GM12801 (cell line): ENCODE measurements around the gene PUSL1.

Experiments used
- CTCF ChIP-seq: IDR thresholded peaks from one replicate; pipeline ENCODE4 v1.5.1; 2011; ENCODE audit warnings: control low read depth; ENCODE audit not compliant: insufficient read length; ENCODE audit errors: extremely low read depth

The PUSL1 gene

DNA sequence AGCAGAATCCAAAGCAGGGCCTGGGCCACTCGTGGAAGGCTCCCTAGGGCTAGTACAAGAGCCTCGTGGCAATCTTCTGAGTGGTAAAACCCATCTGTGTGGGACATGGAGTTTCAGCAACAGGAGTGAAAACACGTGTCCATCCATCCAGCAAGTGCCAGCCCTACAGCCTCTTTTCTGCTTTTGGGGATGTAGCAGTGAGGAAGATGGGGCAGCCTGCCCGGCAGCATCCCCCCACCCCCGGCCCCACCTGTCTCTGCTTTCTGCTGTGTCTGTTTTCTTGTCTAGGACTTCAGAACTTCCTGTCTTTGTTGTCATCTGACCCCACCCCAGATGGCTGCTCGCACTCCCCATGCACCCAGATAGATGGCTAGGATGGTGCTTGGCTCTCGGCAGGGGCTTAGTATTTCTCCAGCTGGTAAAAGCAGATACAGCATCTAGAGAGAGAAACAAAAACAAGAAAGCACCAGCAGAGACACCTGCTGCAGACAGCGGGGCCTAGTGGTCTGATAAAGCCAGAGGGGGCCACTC is 17.7 kb downstream of the PUSL1 start:
- TF ChIP-seq CTCF, result no peak

- TF ChIP-seq CTCF, result no peak
These were observed 18.9 kb downstream of the PUSL1 start for GRCh38 chr1:1327291-1327690.

DNA sequence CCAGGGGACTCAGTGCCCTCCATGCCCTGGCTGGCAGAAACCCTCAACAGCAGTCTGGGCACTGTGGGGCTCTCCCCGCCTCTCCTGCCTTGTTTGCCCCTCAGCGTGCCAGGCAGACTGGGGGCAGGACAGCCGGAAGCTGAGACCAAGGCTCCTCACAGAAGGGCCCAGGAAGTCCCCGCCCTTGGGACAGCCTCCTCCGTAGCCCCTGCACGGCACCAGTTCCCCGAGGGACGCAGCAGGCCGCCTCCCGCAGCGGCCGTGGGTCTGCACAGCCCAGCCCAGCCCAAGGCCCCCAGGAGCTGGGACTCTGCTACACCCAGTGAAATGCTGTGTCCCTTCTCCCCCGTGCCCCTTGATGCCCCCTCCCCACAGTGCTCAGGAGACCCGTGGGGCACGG is 19.9 kb downstream of the PUSL1 start:
- TF ChIP-seq CTCF, result no peak

DNA sequence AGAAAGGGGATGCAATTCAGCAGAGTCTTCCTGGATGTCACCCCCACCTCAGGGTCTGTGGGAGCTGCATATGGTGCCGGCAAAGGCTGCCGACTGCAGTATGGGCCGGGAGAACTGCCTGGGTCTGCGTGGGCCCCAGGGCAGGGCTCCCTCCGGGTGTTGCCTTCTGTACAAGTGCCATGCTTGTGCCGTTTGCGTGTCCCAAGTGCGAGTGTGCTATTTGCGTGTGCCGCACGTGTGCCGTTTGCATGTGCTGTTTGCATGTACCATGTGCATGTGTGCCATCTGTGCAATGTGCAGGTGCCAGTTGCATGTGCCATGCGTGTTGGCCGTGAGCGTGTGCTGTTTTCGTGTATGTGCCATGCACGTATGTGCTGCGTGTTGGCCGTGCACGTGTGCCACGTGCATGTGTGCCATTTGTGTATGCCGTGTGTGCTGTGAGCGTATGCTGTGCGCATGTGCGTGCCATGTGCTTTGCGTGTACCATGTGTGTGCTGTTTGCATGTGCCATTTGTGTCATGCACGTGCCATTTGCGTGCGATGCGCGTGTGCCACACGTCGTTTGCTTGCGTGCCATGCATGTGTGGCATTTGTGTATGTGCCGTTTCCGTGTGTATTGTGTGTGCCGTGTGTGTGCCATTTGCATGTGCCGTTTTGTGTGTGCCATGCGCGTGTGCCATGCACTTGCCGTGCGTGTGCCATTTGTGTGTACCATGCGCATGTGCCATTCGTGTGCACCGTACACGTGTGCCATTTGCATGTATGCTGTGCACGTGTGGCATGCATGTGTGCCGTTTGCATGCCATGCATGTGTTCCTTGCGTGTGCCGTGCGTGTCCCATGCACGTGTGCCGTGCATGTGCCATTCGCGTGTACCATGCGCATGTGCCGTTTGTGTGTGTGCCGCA is 21.2 kb downstream of the PUSL1 start:
- no peak for TF ChIP-seq CTCF

- TF ChIP-seq CTCF, result no peak
These were observed 22.1 kb downstream of the PUSL1 start for GRCh38 chr1:1330366-1331067.

DNA sequence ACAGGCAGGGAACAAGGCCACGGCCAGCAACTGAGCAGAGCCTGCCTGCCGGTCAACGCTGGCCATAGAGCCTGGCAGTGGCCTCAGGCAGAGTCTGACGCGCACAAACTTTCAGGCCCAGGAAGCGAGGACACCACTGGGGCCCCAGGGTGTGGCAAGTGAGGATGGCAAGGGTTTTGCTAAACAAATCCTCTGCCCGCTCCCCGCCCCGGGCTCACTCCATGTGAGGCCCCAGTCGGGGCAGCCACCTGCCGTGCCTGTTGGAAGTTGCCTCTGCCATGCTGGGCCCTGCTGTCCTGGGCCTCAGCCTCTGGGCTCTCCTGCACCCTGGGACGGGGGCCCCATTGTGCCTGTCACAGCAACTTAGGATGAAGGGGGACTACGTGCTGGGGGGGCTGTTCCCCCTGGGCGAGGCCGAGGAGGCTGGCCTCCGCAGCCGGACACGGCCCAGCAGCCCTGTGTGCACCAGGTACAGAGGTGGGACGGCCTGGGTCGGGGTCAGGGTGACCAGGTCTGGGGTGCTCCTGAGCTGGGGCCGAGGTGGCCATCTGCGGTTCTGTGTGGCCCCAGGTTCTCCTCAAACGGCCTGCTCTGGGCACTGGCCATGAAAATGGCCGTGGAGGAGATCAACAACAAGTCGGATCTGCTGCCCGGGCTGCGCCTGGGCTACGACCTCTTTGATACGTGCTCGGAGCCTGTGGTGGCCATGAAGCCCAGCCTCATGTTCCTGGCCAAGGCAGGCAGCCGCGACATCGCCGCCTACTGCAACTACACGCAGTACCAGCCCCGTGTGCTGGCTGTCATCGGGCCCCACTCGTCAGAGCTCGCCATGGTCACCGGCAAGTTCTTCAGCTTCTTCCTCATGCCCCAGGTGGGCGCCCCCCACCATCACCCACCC is 22.9 kb downstream of the PUSL1 start, which contains the start of gene TAS1R3:
Gene TAS1R3, plus strand, starts transcription at position 213 of the 898 bp plus-strand sequence. Its CDS starts 66 bp downstream, at position 279.
- no peak for TF ChIP-seq CTCF
